ENCODE data around the gene MAVS. TPM values are rescaled to one million over a fixed set of nuclear protein-coding genes. Genes with fewer than 3 reads are reported as not detected.

MAVS gene
- total and polyA plus RNA-seq, 2 experiments from 2014 or later = 15.6 to 24.7 TPM

DNA sequence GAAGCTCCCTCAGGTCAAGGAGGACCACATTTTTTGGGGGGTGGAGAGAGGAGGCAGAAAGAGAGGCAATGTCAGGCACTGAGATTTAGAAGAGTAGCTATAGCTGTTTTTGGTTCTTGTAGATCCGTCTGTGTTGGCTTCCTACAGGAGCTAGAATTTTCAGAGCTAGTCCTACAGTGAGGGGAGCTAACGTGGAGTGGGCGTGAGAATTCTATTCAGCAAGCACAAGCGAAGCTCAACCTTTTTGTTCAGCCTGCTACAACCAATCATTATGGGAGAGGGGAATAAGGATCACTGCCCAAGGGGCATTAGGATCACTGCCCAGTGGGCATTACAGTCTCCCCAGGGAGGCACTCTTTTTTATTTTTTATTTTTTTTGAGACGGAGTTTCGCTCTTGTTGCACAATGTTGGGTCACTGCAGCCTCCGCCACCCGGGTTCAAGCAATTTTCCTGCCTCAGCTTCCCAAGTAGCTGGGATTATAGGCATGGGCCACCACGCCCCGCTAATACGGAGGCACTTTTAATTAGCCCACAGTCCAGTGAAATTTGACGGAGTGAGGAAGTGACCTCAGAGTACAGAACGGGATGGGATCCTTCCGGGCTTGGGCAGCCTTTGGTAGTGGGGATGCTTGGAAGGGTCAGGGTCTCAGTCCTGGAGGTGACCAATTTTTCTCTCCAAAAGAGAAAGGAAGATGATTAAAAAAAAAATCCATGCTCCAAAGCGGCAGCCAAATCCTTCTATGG, 41.4 kb downstream of the MAVS start:
- WGBS (ENCODE audit: low lambda C conversion rate, missing lambda C conversion rate) = 30% methylated on average over 15 of the region's 15 CpGs
- no peak for TF ChIP-seq EZH2 (IDR thresholded peaks at IDR 0.05; ENCODE audit: borderline replicate concordance)
- TF ChIP-seq, protein P1, sequence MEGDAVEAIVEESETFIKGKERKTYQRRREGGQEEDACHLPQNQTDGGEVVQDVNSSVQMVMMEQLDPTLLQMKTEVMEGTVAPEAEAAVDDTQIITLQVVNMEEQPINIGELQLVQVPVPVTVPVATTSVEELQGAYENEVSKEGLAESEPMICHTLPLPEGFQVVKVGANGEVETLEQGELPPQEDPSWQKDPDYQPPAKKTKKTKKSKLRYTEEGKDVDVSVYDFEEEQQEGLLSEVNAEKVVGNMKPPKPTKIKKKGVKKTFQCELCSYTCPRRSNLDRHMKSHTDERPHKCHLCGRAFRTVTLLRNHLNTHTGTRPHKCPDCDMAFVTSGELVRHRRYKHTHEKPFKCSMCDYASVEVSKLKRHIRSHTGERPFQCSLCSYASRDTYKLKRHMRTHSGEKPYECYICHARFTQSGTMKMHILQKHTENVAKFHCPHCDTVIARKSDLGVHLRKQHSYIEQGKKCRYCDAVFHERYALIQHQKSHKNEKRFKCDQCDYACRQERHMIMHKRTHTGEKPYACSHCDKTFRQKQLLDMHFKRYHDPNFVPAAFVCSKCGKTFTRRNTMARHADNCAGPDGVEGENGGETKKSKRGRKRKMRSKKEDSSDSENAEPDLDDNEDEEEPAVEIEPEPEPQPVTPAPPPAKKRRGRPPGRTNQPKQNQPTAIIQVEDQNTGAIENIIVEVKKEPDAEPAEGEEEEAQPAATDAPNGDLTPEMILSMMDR (IDR thresholded peaks at IDR 0.05; ENCODE audit: poor library complexity) = no peak
- TF ChIP-seq EZH2phosphoT487 (IDR thresholded peaks at IDR 0.05; ENCODE audit: low read depth, severe bottlenecking, unreplicated experiment) = no peak
- H3K4me3 ChIP-seq = peak overlapping the region; percentile 73
- H3K9me3 ChIP-seq (ENCODE audit: low read depth) = no peaks in the 10 kb centered on the region
- peak overlapping the region; percentile 77 for H3K4me2 ChIP-seq
- H4K20me1 ChIP-seq (ENCODE audit: insufficient read depth, poor library complexity, severe bottlenecking) = peaks cover 32% of the 10 kb centered on the region
- no peaks in the 10 kb centered on the region for H3K36me3 ChIP-seq (replicated peaks; ENCODE audit: insufficient read depth, low read depth)
- H3K27ac ChIP-seq = peak overlapping the region; percentile 94
- H2AFZ ChIP-seq = peak overlapping the region; percentile 77
- DNase-seq (ENCODE audit: low spot score) = no peak
- peaks cover 21% of the 10 kb centered on the region for H3K4me1 ChIP-seq (ENCODE audit: insufficient read depth)
- H3K79me2 ChIP-seq = peaks cover 57% of the 10 kb centered on the region
- no peaks in the 10 kb centered on the region for H3K27me3 ChIP-seq
- no peaks in the 10 kb centered on the region for H3K9me2 ChIP-seq (replicated peaks; ENCODE audit: insufficient read depth)

DNA sequence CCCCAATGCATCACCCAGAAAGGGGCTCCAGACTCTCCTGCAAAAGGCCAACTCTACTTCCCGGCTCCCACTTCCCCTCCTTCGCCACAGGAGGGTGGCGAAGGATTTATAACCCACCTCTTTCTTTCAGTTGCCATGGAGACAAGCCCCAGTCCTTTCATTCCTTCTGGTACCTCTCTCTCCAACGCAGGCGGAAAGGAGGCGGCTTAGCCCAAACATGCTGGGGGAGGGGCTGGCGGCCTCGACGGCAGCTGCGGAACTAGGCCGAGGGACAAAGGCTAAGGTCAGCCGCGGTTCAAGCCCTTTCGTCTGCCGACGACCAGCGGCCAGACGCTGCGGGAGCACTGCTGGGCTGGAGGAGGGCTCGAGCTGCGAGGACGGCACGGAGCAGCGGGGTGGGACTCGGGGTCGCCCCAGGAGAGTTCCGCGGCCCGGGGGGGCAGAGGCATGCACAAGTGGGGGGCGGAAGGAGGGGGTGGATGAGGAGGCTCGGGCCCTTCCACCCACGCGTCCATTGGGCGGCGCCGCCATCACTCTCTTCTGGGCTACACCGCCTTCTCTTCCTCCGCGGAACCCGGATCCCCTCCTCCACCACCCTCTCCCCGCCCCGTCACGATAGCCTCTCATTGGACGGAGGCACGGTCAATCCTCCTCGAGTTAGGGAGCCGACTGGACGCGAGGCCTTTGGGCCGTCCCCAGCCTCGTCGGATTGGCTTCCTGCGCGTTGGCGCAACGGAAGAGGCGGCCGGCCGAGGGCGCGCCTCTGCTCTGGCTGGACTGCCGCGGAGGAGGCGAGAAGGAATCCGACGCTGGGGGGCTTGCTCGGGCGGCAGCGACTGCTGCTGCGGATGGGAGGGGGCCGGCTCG, 42.2 kb downstream of the MAVS start, which contains the start of gene PANK2:
PANK2 (plus strand) TSS at position 766 of the 867 bp plus-strand sequence.
- Histone ChIP-seq H3K27ac (peak within 1 kb of the TSS; percentile 94), H3K9me2 (replicated peaks; ENCODE audit: insufficient read depth) (no peaks in the 10 kb centered on the region), H3K4me2 (peak within 1 kb of the TSS; percentile 83), H3K4me3 (peak within 1 kb of the TSS; percentile 95), H3K9me3 (ENCODE audit: low read depth) (no peaks in the 10 kb centered on the region), H3K36me3 (replicated peaks; ENCODE audit: insufficient read depth, low read depth) (no peaks in the 10 kb centered on the region), H3K4me1 (ENCODE audit: insufficient read depth) (peaks cover 23% of the 10 kb centered on the region), H2AFZ (peak within 1 kb of the TSS; percentile 77), H3K27me3 (no peaks in the 10 kb centered on the region), H3K79me2 (peaks cover 65% of the 10 kb centered on the region), H4K20me1 (ENCODE audit: insufficient read depth, poor library complexity, severe bottlenecking) (peaks cover 40% of the 10 kb centered on the region)
- 2% methylated on average over 60 of the region's 72 CpGs for WGBS (ENCODE audit: low lambda C conversion rate, missing lambda C conversion rate)
- TF ChIP-seq EZH2 (IDR thresholded peaks at IDR 0.05; ENCODE audit: borderline replicate concordance) (no peak), EZH2phosphoT487 (IDR thresholded peaks at IDR 0.05; ENCODE audit: low read depth, severe bottlenecking, unreplicated experiment) (no peak)
- TF ChIP-seq, protein P1 (IDR thresholded peaks at IDR 0.05; ENCODE audit: poor library complexity) = peak; percentile 52
- DNase-seq (ENCODE audit: low spot score) = peak; percentile 99

GRCh38 chr20:3889489-3890397, 43.1 kb downstream of the MAVS start:
- peak; percentile 46 for DNase-seq (ENCODE audit: low spot score)
- no peak overlapping the region for H2AFZ ChIP-seq
- peak overlapping the region; percentile 91 for H3K27ac ChIP-seq
- TF ChIP-seq EZH2 (IDR thresholded peaks at IDR 0.05; ENCODE audit: borderline replicate concordance) = no peak
- no peak for TF ChIP-seq EZH2phosphoT487 (IDR thresholded peaks at IDR 0.05; ENCODE audit: low read depth, severe bottlenecking, unreplicated experiment)
- TF ChIP-seq, protein P1 (IDR thresholded peaks at IDR 0.05; ENCODE audit: poor library complexity) = no peak
- H3K4me2 ChIP-seq = peak overlapping the region; percentile 83
- H3K9me2 ChIP-seq (replicated peaks; ENCODE audit: insufficient read depth) = no peaks in the 10 kb centered on the region
- 2% methylated on average over 37 of the region's 68 CpGs for WGBS (ENCODE audit: low lambda C conversion rate, missing lambda C conversion rate)
- peaks cover 49% of the 10 kb centered on the region for H4K20me1 ChIP-seq (ENCODE audit: insufficient read depth, poor library complexity, severe bottlenecking)
- no peaks in the 10 kb centered on the region for H3K9me3 ChIP-seq (ENCODE audit: low read depth)
- H3K36me3 ChIP-seq (replicated peaks; ENCODE audit: insufficient read depth, low read depth) = no peaks in the 10 kb centered on the region
- H3K4me1 ChIP-seq (ENCODE audit: insufficient read depth) = peaks cover 23% of the 10 kb centered on the region
- no peaks in the 10 kb centered on the region for H3K27me3 ChIP-seq
- H3K79me2 ChIP-seq = peaks cover 74% of the 10 kb centered on the region
- peak overlapping the region; percentile 95 for H3K4me3 ChIP-seq

Data from hepatocyte (in vitro differentiated cells).